Measurements from ENCODE around the gene HNRNPLL. TPM values are rescaled to one million over a fixed set of nuclear protein-coding genes. Genes with fewer than 3 reads are reported as not detected.

HNRNPLL gene
- total RNA-seq, 1 experiment from 2014 or later = 43.2 TPM

- no peak overlapping the region for H3K4me2 ChIP-seq (ENCODE audit: low read length)
- H3K9me3 ChIP-seq (ENCODE audit: control insufficient read depth in 1 of 2, insufficient read depth in 1 of 2, low read depth in 1 of 2, low read length in 2 of 2) = no peaks in the 10 kb centered on the region
- BruUV-seq (replicated peaks) = no TSS peak
- ATAC-seq (no peak), DNase-seq (ENCODE audit: low read depth, low spot score) (no peak)
- intact Hi-C loops (cut with micrococcal nuclease) = no loop called here
- RAD21 ChIA-PET (ENCODE audit: low non-redundant PET in 1 of 2, low total read pairs in 2 of 2, uncharacterized antibody in 2 of 2, unreplicated experiment in 2 of 2) = no interaction called here
- no peak overlapping the region for H2AFZ ChIP-seq (ENCODE audit: low read depth, low read length, poor library complexity, severe bottlenecking)
- H3K4me1 ChIP-seq (ENCODE audit: control insufficient read depth in 1 of 2, insufficient read depth in 2 of 2, low read length in 2 of 2) = no peaks in the 10 kb centered on the region
- no peaks in the 10 kb centered on the region for H3K9me2 ChIP-seq (ENCODE audit: insufficient read depth)
- no peak overlapping the region for H3K4me3 ChIP-seq (replicated peaks in 1 of 2; ENCODE audit: low read depth in 1 of 2, low read length in 2 of 2)
- no peaks in the 10 kb centered on the region for H4K20me1 ChIP-seq (ENCODE audit: insufficient read depth)
- no peaks in the 10 kb centered on the region for H3K36me3 ChIP-seq (ENCODE audit: control insufficient read depth in 1 of 2, insufficient read depth in 2 of 2, low read length in 2 of 2)
- POLR2A ChIA-PET = no interaction called here
- no peaks in the 10 kb centered on the region for H3K79me2 ChIP-seq (ENCODE audit: insufficient read depth, low read length)
- CTCF ChIA-PET = no interaction called here
- TF ChIP-seq FOSL1 (IDR thresholded peaks at IDR 0.05; ENCODE audit: low read depth) (no peak), EZH2phosphoT487 (IDR thresholded peaks at IDR 0.05; ENCODE audit: borderline replicate concordance) (no peak), CBX3 (IDR thresholded peaks at IDR 0.05; ENCODE audit: low read depth) (no peak), YY1 (IDR thresholded peaks at IDR 0.05; ENCODE audit: extremely low read depth, insufficient replicate concordance, low read depth, low read length) (no peak), CTCF (IDR thresholded peaks at IDR 0.05 in 2 of 3, conservative IDR thresholded peaks at IDR 0.05 in 1 of 3; ENCODE audit: borderline replicate concordance in 1 of 3, insufficient read depth in 1 of 3, low read depth in 2 of 3, low read length in 2 of 3) (no peak), TCF7L2 (IDR thresholded peaks at IDR 0.05; ENCODE audit: borderline replicate concordance, extremely low read depth, insufficient read depth, insufficient read length) (no peak), REST (IDR thresholded peaks at IDR 0.05; ENCODE audit: low read depth) (no peak), RAD21 (IDR thresholded peaks at IDR 0.05; ENCODE audit: low read depth) (no peak), SRF (IDR thresholded peaks at IDR 0.05; ENCODE audit: low read depth) (no peak), ELF1 (IDR thresholded peaks at IDR 0.05; ENCODE audit: borderline replicate concordance, low read depth) (no peak), SIN3A (IDR thresholded peaks at IDR 0.05; ENCODE audit: low read depth) (no peak), SP1 (IDR thresholded peaks at IDR 0.05; ENCODE audit: low read depth) (no peak), POLR2AphosphoS5 (IDR thresholded peaks at IDR 0.05; ENCODE audit: low read depth, low read length) (no peak), MAX (IDR thresholded peaks at IDR 0.05) (no peak)
- H3K27ac ChIP-seq (ENCODE audit: low read depth, low read length) = no peak overlapping the region
- H3K9ac ChIP-seq (ENCODE audit: low read length) = no peak overlapping the region
- H3K27me3 ChIP-seq (ENCODE audit: insufficient read depth, low read length) = no peaks in the 10 kb centered on the region
These were observed 33.3 kb upstream of the HNRNPLL start for GRCh38 chr2:38636069-38636468.
